Activated naive CD4-positive, alpha-beta T cell treated with Interleukin-2 at 50 U/mL for 16 hours (primary cell): ENCODE measurements around the gene ZFP69.

Experiments used
- DNase-seq: peaks from one replicate; pipeline ENCODE4 v3.0.0-alpha.2; 2020

ZFP69 gene

GRCh38 chr1:40508375-40509341 lies 31.6 kb downstream of the ZFP69 start, which contains the start of gene EXO5:
TSS of gene EXO5 (plus strand) at chr1:40508767. CDS start at chr1:40514545, 5,778 bp downstream.
- peak; percentile 87 for DNase-seq

GRCh38 chr1:40519517-40519916 lies 42.4 kb downstream of the ZFP69 start:
- DNase-seq = no peak

GRCh38 chr1:40530735-40531380 lies 53.8 kb downstream of the ZFP69 start:
- no peak for DNase-seq

- DNase-seq = peak; percentile 86
Measured at GRCh38 chr1:40531381-40532061, 54.4 kb downstream of the ZFP69 start, which contains the start of gene ZNF684. TSS of gene ZNF684 (plus strand) at chr1:40531637. CDS start at chr1:40533167, 1,530 bp downstream.

GRCh38 chr1:40532062-40532389 lies 54.9 kb downstream of the ZFP69 start:
- DNase-seq = no peak

GRCh38 chr1:40532844-40533424 lies 55.8 kb downstream of the ZFP69 start:
- DNase-seq = peak; percentile 11

GRCh38 chr1:40534589-40534988 lies 57.5 kb downstream of the ZFP69 start:
- DNase-seq = no peak

- no peak for DNase-seq
Measured at GRCh38 chr1:40535732-40536131, 58.6 kb downstream of the ZFP69 start.

- no peak for DNase-seq
Measured at GRCh38 chr1:40539338-40539737, 62.2 kb downstream of the ZFP69 start.
